Keratinocyte (primary cell): ENCODE results near the gene PITPNC1. TPM values are rescaled to one million over a fixed set of nuclear protein-coding genes. Genes with fewer than 3 reads are reported as not detected.

Experiments used
- DNase-seq: peaks from one replicate; pipeline ENCODE4 v3.0.0-alpha.2; 2011; ENCODE audit warnings: low read depth, missing footprints, low spot score
- FAIRE-seq: peaks from 2 replicates; lab custom pipeline; 2011; peaks lifted over from hg19 to GRCh38; lab: Jason Lieb, UNC
- H2AFZ ChIP-seq: 2 replicates; pipeline ENCODE4 v1.6.0; 2012; ENCODE audit warnings: low read length, control low read depth, inconsistent platforms; ENCODE audit not compliant: control insufficient read depth
- H3K27ac ChIP-seq: 2 replicates; pipeline ENCODE4 v1.5.1; 2011; ENCODE audit warnings: low read length; ENCODE audit not compliant: control insufficient read depth, insufficient read depth
- H3K27me3 ChIP-seq: 3 replicates; pipeline ENCODE4 v1.6.0; 2011; ENCODE audit warnings: low read length; ENCODE audit not compliant: control insufficient read depth, insufficient read depth; ENCODE audit errors: extremely low read depth
- H3K36me3 ChIP-seq, 2 experiments: 2 replicates in 1 of 2; 3 replicates in 1 of 2; pipeline ENCODE4 v1.5.1; 2011; ENCODE audit warnings: low read length in 2 of 2, mild to moderate bottlenecking in 1 of 2; ENCODE audit not compliant: control insufficient read depth in 2 of 2, insufficient read depth in 2 of 2; ENCODE audit errors: extremely low read depth in 1 of 2
- H3K4me1 ChIP-seq: 3 replicates; pipeline ENCODE4 v1.5.1; 2011; ENCODE audit warnings: low read length; ENCODE audit not compliant: control insufficient read depth, insufficient read depth; ENCODE audit errors: extremely low read depth
- H3K4me2 ChIP-seq: 3 replicates; pipeline ENCODE4 v1.6.0; 2011; ENCODE audit warnings: low read depth, low read length; ENCODE audit not compliant: control insufficient read depth, insufficient read depth; ENCODE audit errors: extremely low read depth
- H3K4me3 ChIP-seq, 3 experiments: fragments of 200-600 bp in 1 of 3; sonication (generic) in 1 of 3; 2 replicates in 2 of 3; 3 replicates in 1 of 3; pipeline ENCODE4 v1.5.1; 2011 to 2016; ENCODE audit warnings: low read length in 3 of 3, mild to moderate bottlenecking in 3 of 3, control low read depth in 2 of 3, inconsistent platforms in 1 of 3, low read depth in 1 of 3, mixed read lengths in 1 of 3, mixed run types in 1 of 3, moderate library complexity in 1 of 3; ENCODE audit not compliant: control insufficient read depth in 2 of 3, insufficient read depth in 2 of 3; ENCODE audit errors: extremely low read depth in 1 of 3
- H3K79me2 ChIP-seq: 2 replicates; pipeline ENCODE4 v1.6.0; 2012; ENCODE audit warnings: low read length; ENCODE audit not compliant: control insufficient read depth, insufficient read depth
- H3K9ac ChIP-seq: 3 replicates; pipeline ENCODE4 v1.6.0; 2011; ENCODE audit warnings: low read length; ENCODE audit not compliant: control insufficient read depth, insufficient read depth; ENCODE audit errors: extremely low read depth
- H3K9me1 ChIP-seq: 3 replicates; pipeline ENCODE4 v1.6.0; 2011; ENCODE audit warnings: low read length; ENCODE audit not compliant: control insufficient read depth, insufficient read depth; ENCODE audit errors: extremely low read depth
- H3K9me3 ChIP-seq: 2 replicates; pipeline ENCODE4 v1.5.1; 2012; ENCODE audit warnings: low read depth, low read length; ENCODE audit not compliant: control insufficient read depth
- H4K20me1 ChIP-seq: 3 replicates; pipeline ENCODE4 v1.6.0; 2011; ENCODE audit warnings: low read length; ENCODE audit not compliant: control insufficient read depth, insufficient read depth; ENCODE audit errors: extremely low read depth
- CTCF ChIP-seq, 3 experiments: IDR thresholded peaks in 1 of 3; conservative IDR thresholded peaks in 1 of 3; optimal IDR thresholded peaks in 1 of 3; 2 replicates in 2 of 3; 3 replicates in 1 of 3; pipeline versions ENCODE3 to v1.5.1; 2011; ENCODE audit warnings: low read length in 3 of 3, mild to moderate bottlenecking in 3 of 3, moderate library complexity in 2 of 3, control low read depth in 1 of 3, inconsistent platforms in 1 of 3; ENCODE audit not compliant: insufficient read depth in 2 of 3; ENCODE audit errors: extremely low read depth in 1 of 3
- EZH2 ChIP-seq: IDR thresholded peaks from one replicate; pipeline ENCODE4 v1.6.1; 2012; ENCODE audit warnings: inconsistent platforms, mild to moderate bottlenecking, low read length, moderate library complexity
- dilution Hi-C: fragments of 300-500 bp; cut with MboI; formaldehyde crosslinking; loops from one replicate; pipeline ENCODE4 v1.7.0; 2020; ENCODE audit warnings: low sequenced_read_pairs; ENCODE audit not compliant: extremely low pct_ligation_motif_present
- polyA plus RNA-seq, 5 experiments: library from polyadenylated mRNA; depleted of rRNA in 3 of 5; stranded (reverse) in 3 of 5; stranded (forward) in 1 of 5; unstranded in 1 of 5; fragments of >200 nt; gene quantifications; 1 replicate in 1 of 5; 2 replicates in 3 of 5; 3 replicates in 1 of 5; pipeline versions ENCODE4 v1.2.1 to v1.2.3, GENCODE V29; 2011 to 2012; ENCODE audit warnings: missing spikeins in 2 of 5, low read depth in 1 of 5, low replicate concordance in 1 of 5

The PITPNC1 gene
- polyA plus RNA-seq, 1 donor (not counting 4 experiments of a cell fraction or from before 2014, with no cell fraction given): 24.8 TPM

GRCh38 chr17:67672592-67673335, 295.7 kb downstream of the PITPNC1 start:
- FAIRE-seq (peak; percentile 60), DNase-seq (no peak)
- no peak overlapping the region for H3K27ac ChIP-seq
- dilution Hi-C loops: no loop called here
- H3K27me3 ChIP-seq: no peaks in the 10 kb centered on the region
- no peak overlapping the region for H3K4me3 ChIP-seq
- peaks cover 3 to 10% of the 10 kb centered on the region in 2 experiments for H3K36me3 ChIP-seq
- no peaks in the 10 kb centered on the region for H3K79me2 ChIP-seq
- peaks cover 3% of the 10 kb centered on the region for H3K4me1 ChIP-seq
- H2AFZ ChIP-seq: no peak overlapping the region
- no peak for TF ChIP-seq CTCF (optimal IDR thresholded peaks at IDR 0.05 in 1 of 3, IDR thresholded peaks at IDR 0.05 in 1 of 3, conservative IDR thresholded peaks at IDR 0.05 in 1 of 3; ENCODE audit: extremely low read depth in 1 of 3, insufficient read depth in 2 of 3, low read length in 3 of 3)
- TF ChIP-seq EZH2: no peak
- H3K9me3 ChIP-seq: no peaks in the 10 kb centered on the region
- H3K9ac ChIP-seq: no peak overlapping the region
- no peaks in the 10 kb centered on the region for H3K9me1 ChIP-seq
- no peak overlapping the region for H3K4me2 ChIP-seq
- no peaks in the 10 kb centered on the region for H4K20me1 ChIP-seq

- Histone ChIP-seq H3K36me3 (peaks cover 3 to 15% of the 10 kb centered on the region in 2 experiments), H3K9me3 (no peaks in the 10 kb centered on the region), H3K27me3 (no peaks in the 10 kb centered on the region), H3K9ac (no peak overlapping the region), H3K4me2 (no peak overlapping the region), H3K4me1 (peaks cover 3% of the 10 kb centered on the region), H4K20me1 (no peaks in the 10 kb centered on the region), H3K9me1 (no peaks in the 10 kb centered on the region), H2AFZ (no peak overlapping the region), H3K79me2 (no peaks in the 10 kb centered on the region), H3K27ac (no peak overlapping the region), H3K4me3 (no peak overlapping the region)
- DNase-seq (no peak), FAIRE-seq (no peak)
- dilution Hi-C loops: no loop called here
- no peak for TF ChIP-seq EZH2
- no peak for TF ChIP-seq CTCF (optimal IDR thresholded peaks at IDR 0.05 in 1 of 3, IDR thresholded peaks at IDR 0.05 in 1 of 3, conservative IDR thresholded peaks at IDR 0.05 in 1 of 3; ENCODE audit: extremely low read depth in 1 of 3, insufficient read depth in 2 of 3, low read length in 3 of 3)
Observed at GRCh38 chr17:67675481-67675880, 298.4 kb downstream of the PITPNC1 start.
